LNCaP clone FGC (cell line): ENCODE results near the gene NGB.

Source experiments
- DNase-seq: peaks from one replicate; pipeline ENCODE4 v3.0.0-alpha.2; 2011; ENCODE audit warnings: low read depth
- H3K4me3 ChIP-seq: 2 replicates; pipeline ENCODE4 v1.5.1; 2011; ENCODE audit warnings: mild to moderate bottlenecking, low read depth, low read length, control low read depth
- CTCF ChIP-seq: IDR thresholded peaks from 2 replicates; pipeline ENCODE4 v1.5.1; 2012; ENCODE audit warnings: mild to moderate bottlenecking; ENCODE audit not compliant: control insufficient read depth, insufficient read depth; ENCODE audit errors: extremely low read depth

Gene NGB

DNA sequence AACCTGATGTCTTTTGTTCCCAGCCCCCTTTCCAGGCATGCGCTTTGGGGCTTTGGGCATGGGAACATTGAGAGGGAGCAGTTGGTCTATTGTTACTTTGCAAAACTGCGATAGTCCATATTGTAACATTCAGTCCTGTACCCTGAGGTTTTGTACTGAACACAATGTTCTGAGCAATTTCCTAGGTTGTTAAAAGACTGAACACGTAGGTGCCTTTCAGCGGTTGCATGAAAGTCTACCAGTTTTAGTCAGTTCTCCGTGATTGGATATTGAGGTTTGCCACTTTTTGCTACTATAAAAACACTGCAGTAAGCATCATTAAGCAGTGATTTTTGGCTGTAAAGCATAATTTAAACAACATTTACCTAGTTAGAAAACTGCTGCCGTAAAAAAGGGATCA lies 20.1 kb downstream of the NGB start:
- DNase-seq, result no peak
- TF ChIP-seq CTCF, result no peak
- no peak overlapping the region for H3K4me3 ChIP-seq

DNA sequence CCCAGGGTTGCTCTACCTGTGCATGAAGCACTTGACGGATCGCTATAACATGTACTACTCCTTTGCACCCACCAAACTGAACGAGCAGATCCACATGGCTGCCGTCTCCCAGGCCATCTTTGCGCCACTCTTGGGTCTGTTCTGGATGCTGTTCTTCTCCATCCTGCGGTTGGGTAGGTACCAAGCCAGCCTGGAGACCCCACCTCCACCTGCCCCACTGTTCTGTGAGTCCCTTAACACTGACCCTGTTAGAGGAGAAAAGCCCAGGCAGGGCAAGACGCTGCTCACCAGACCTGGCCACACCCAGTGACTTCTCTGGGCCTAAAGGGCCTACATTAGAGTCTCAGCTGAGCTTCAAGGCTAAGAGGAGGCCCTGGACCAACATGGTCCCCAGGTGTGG lies 21.7 kb downstream of the NGB start:
- DNase-seq, result no peak
- no peak for TF ChIP-seq CTCF

DNA sequence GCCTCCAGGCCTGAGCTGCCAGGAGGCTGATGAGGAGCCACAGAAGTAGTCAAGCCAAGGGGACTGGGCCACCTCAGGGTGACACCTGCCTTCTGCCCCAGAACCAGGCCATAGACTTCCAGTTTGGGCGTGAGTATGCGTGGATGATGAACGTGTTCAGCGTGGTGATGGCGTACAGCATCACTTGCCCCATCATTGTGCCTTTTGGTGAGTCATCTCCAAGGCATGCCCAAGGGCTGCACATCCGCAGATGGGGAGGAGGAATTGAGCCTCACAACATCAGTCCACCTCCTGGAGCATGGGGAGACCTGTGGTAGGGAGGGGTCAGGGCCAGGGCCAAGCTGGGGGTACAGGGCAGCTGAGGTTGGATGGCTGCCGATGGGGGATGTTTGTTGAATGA lies 22.3 kb downstream of the NGB start:
- no peak for TF ChIP-seq CTCF
- no peak for DNase-seq
- no peak overlapping the region for H3K4me3 ChIP-seq

More for the DNA sequence above, 21.7 kb downstream of the NGB start:
- no peak overlapping the region for H3K4me3 ChIP-seq

DNA sequence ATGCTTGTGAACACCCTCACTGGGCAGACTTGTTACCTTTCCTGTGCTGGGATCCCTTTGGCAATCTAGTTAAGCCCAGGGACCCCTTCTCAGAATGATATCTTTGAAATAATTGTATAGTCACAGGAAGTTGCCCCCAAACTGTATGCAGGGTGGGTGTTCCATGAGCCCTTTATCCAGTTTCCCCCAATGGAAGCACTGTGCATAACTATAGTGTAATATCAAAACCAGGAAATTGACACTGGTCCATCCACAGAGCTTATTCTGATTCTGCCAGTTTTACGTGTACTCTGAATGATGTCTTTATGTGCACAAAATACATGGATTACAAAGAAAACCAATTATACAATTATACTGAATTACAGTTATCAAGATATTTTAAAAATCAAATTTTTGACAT lies 24.2 kb downstream of the NGB start:
- H3K4me3 ChIP-seq, result no peak overlapping the region
- no peak for DNase-seq
- no peak for TF ChIP-seq CTCF

DNA sequence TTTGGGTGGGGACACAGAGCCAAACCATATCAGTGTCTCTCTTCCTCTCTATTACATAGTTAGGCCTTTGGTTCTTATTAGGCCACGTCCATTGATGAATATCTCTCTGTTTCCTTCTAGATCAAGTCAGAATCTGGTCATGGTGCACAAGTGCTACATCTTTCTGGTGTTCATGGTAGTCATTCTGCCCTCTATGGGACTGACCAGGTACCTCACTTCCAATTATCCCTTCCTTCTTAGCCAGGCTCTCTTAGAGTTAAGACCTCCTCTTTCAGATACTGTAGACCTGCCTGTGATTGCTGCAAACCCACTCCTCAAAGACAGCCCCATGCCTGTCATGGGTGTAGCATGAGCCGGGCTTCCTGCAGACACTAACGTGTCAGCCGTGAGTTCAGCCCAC lies 25.2 kb downstream of the NGB start:
- TF ChIP-seq CTCF, result peak; percentile 25; the same call in 1 of the 2 replicates
- H3K4me3 ChIP-seq, result no peak overlapping the region
- no peak for DNase-seq

DNA sequence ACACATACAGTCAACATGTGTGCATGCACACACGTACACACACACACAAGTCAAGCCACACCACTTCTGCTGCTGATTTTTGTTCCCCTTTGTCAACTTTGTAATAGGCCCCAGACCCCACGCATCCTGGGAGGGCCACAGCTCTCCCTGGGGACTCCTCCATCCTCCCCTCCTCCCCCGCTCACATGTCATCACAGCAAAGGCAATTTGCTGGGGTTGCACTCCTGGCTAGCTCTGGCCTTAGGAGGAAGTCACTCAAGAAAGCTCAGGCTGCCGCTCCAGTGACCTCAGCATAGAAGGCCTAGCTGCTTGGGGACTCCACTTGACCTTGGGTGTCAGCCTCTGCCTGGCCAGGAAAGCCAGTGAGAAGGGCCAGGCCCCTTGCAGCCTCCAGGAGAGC lies 27.2 kb downstream of the NGB start:
- DNase-seq, result no peak
- H3K4me3 ChIP-seq, result no peak overlapping the region
- TF ChIP-seq CTCF, result no peak

GRCh38 chr14:77242752-77243151 lies 28.3 kb downstream of the NGB start:
- no peak overlapping the region for H3K4me3 ChIP-seq
- no peak for DNase-seq
- no peak for TF ChIP-seq CTCF
